HFF-Myc (cell line): Measurements from ENCODE around the gene F5.

ENCODE experiments used
- DNase-seq: peaks from one replicate; pipeline ENCODE4 v3.0.0-alpha.2; 2011; ENCODE audit warnings: low read depth; ENCODE audit errors: extremely low read depth
- H3K4me3 ChIP-seq: replicated peaks from 2 replicates; pipeline ENCODE4 v1.5.1; 2011; ENCODE audit warnings: low read depth, mild to moderate bottlenecking, control low read depth, low read length
- TF ChIP-seq, protein P1 (sequence below): IDR thresholded peaks from 2 replicates; pipeline ENCODE4 v1.5.1; 2012; ENCODE audit warnings: mild to moderate bottlenecking, low read depth, low read length, control low read depth; ENCODE audit errors: missing control alignments

Gene F5

GRCh38 chr1:169483500-169483966 is 102.7 kb downstream of the F5 start:
- TF ChIP-seq, protein P1, sequence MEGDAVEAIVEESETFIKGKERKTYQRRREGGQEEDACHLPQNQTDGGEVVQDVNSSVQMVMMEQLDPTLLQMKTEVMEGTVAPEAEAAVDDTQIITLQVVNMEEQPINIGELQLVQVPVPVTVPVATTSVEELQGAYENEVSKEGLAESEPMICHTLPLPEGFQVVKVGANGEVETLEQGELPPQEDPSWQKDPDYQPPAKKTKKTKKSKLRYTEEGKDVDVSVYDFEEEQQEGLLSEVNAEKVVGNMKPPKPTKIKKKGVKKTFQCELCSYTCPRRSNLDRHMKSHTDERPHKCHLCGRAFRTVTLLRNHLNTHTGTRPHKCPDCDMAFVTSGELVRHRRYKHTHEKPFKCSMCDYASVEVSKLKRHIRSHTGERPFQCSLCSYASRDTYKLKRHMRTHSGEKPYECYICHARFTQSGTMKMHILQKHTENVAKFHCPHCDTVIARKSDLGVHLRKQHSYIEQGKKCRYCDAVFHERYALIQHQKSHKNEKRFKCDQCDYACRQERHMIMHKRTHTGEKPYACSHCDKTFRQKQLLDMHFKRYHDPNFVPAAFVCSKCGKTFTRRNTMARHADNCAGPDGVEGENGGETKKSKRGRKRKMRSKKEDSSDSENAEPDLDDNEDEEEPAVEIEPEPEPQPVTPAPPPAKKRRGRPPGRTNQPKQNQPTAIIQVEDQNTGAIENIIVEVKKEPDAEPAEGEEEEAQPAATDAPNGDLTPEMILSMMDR = no peak
- no peak for DNase-seq
- H3K4me3 ChIP-seq = peak overlapping the region; percentile 78

DNA sequence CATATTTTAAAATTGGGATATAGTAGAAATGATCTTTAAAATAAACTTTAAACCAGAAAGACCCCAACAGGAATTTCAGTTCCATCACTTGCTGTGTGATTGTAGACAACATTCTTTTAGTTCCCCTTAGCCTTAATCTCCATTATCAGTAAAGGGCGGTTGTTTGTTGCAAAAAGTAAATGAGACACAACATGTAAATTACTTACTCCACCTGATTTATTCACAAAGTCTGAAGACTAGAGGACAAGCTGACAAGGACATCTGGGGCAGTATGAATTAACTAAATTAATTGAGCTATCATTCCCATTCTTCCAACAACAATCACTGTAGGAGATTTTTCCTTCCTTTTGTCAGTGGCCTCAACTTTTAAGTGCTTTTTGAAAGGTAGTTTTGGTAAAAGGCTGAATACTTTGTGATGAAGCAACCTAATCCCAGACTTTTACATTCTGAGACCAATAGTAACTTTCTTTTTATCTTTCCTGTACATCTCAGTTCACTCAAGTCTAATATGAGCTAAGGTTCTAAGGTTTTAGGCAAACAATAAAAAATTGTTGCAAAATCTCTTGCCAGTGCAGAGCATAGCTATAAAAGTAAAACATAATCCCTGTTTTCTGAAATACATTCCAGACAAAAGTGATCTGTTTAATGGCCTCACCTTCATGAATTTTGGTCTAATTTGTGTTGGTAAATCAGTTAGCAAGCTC is 106.8 kb downstream of the F5 start:
- DNase-seq = no peak
- H3K4me3 ChIP-seq = no peak overlapping the region
- TF ChIP-seq, protein P1 = no peak

GRCh38 chr1:169478094-169478672 is 108.1 kb downstream of the F5 start:
- no peak for DNase-seq
- TF ChIP-seq, protein P1 = no peak
- H3K4me3 ChIP-seq = no peak overlapping the region

- TF ChIP-seq, protein P1 = no peak
- H3K4me3 ChIP-seq = no peak overlapping the region
- no peak for DNase-seq
Observed at GRCh38 chr1:169475806-169476387, 110.4 kb downstream of the F5 start.

DNA sequence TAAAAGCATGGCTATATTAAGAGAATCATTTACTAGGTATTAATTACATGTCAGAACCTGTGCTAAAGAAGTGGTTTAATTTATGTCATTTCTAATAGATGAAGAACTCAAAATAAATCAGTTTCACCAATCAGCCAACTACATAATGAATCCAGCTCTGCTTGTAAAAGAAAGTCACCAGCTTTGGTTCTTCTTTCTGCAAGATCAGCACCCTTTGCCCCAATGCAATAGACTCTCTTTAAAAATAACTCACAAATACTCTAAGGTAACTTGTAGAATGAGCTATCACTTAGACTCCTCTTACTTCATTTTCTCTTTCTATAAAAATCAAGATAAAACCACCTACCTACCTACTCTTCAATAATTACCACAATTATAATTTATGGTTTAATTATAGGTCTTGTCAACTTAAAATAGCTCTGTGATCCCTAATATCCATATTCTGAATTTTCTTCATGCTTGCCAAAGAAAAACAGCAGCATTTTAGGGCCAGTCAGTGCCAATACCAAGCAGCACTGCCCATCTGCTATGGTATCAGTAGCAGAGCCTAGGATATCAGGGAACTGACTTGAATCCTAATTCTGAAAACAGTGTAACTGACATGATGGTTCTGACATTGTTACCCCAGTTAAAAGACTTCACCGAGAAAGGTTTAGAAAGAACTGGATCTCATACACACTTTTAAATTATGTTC is 111.8 kb downstream of the F5 start:
- no peak for DNase-seq
- TF ChIP-seq, protein P1 = no peak
- no peak overlapping the region for H3K4me3 ChIP-seq

DNA sequence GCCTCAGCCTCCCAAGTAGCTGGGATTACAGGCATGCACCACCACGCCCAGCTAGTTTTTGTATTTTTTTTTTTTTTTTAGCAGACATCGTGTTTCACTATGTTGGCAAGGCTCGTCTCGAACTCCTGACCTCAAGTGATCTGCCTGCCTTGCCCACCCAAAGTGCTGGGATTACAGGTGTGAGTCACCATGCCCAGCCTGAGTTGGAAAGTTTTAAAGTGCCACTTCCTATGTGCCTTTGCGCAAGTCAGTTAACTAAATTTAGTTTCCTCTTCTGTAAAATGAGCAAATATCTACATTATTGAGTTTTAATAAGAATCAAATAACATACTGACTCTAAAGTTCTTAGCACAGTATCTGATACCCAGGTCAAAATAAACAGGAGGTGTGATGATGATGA is 112.9 kb downstream of the F5 start:
- no peak for DNase-seq
- no peak overlapping the region for H3K4me3 ChIP-seq
- TF ChIP-seq, protein P1 = no peak
